ENCODE results near the gene NOTCH1. TPM values are rescaled to one million over a fixed set of nuclear protein-coding genes. Genes with fewer than 3 reads are reported as not detected.

The NOTCH1 gene
- total RNA-seq, 2 experiments from 2014 or later, result 17.6 to 17.9 TPM

DNA sequence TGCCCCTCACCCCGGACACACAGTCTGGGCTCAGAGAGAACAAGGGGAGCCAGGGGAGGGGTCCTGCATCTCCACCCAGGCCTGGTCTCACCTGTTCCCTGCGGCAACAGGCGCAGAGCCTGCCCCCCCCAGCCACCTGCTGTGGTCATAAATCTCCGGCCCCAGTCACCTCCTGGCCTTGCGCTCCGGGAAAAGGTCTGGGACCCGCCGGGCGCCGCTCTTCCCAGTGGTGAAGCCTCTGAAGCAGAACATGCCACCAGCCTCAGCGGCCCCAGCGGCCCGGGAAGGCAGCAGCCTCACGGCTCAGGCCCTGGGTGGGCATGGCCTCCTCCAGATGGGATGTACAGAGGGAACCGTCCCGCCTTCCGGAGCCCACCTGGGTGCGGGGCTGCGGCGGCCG is 20.6 kb downstream of the NOTCH1 start:
- H3K36me3 ChIP-seq (ENCODE audit: insufficient read depth, low read length), result no peaks in the 10 kb centered on the region
- ChIA-PET CTCF (ENCODE audit: unreplicated experiment) (no interaction called here), POLR2A (no interaction called here)
- no peak for TF ChIP-seq EZH2phosphoT487 (IDR thresholded peaks at IDR 0.05; ENCODE audit: borderline replicate concordance, low read depth, low read length)
- TF ChIP-seq, protein P1, sequence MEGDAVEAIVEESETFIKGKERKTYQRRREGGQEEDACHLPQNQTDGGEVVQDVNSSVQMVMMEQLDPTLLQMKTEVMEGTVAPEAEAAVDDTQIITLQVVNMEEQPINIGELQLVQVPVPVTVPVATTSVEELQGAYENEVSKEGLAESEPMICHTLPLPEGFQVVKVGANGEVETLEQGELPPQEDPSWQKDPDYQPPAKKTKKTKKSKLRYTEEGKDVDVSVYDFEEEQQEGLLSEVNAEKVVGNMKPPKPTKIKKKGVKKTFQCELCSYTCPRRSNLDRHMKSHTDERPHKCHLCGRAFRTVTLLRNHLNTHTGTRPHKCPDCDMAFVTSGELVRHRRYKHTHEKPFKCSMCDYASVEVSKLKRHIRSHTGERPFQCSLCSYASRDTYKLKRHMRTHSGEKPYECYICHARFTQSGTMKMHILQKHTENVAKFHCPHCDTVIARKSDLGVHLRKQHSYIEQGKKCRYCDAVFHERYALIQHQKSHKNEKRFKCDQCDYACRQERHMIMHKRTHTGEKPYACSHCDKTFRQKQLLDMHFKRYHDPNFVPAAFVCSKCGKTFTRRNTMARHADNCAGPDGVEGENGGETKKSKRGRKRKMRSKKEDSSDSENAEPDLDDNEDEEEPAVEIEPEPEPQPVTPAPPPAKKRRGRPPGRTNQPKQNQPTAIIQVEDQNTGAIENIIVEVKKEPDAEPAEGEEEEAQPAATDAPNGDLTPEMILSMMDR (conservative IDR thresholded peaks at IDR 0.05; ENCODE audit: low read length), result no peak
- no peak overlapping the region for H3K4me3 ChIP-seq (ENCODE audit: low read depth, low read length, poor library complexity, severe bottlenecking)
- H3K9me3 ChIP-seq (ENCODE audit: low read length), result no peaks in the 10 kb centered on the region
- BruUV-seq (replicated peaks), result no TSS peak
- H3K27ac ChIP-seq (ENCODE audit: low read depth, low read length, poor library complexity, severe bottlenecking), result no peak overlapping the region
- no peak for DNase-seq (ENCODE audit: low spot score)
- H3K9me2 ChIP-seq (ENCODE audit: insufficient read depth, low read length), result no peaks in the 10 kb centered on the region
- peaks cover 11% of the 10 kb centered on the region for H3K4me1 ChIP-seq (ENCODE audit: insufficient read depth, low read length, poor library complexity, severe bottlenecking)
- H3K79me2 ChIP-seq (ENCODE audit: insufficient read depth, low read depth, low read length), result no peaks in the 10 kb centered on the region
- no peaks in the 10 kb centered on the region; the same call in 1 of the 2 replicates for H4K20me1 ChIP-seq (ENCODE audit: insufficient read depth, low read length)
- intact Hi-C loops (cut with micrococcal nuclease; ENCODE audit: unreplicated experiment), result no loop called here
- H2AFZ ChIP-seq (ENCODE audit: low read length), result no peak overlapping the region
- H3K4me2 ChIP-seq (ENCODE audit: low read length), result no peak overlapping the region

GRCh38 chr9:136522314-136523237 is 23.3 kb downstream of the NOTCH1 start:
- Histone ChIP-seq H3K9me3 (ENCODE audit: low read length) (no peaks in the 10 kb centered on the region), H3K9me2 (ENCODE audit: insufficient read depth, low read length) (no peaks in the 10 kb centered on the region), H3K27ac (ENCODE audit: low read depth, low read length, poor library complexity, severe bottlenecking) (no peak overlapping the region), H3K36me3 (ENCODE audit: insufficient read depth, low read length) (peaks cover 13% of the 10 kb centered on the region; the same call in 1 of the 2 replicates), H4K20me1 (ENCODE audit: insufficient read depth, low read length) (no peaks in the 10 kb centered on the region; the same call in 1 of the 2 replicates), H3K4me3 (ENCODE audit: low read depth, low read length, poor library complexity, severe bottlenecking) (no peak overlapping the region), H2AFZ (ENCODE audit: low read length) (no peak overlapping the region), H3K79me2 (ENCODE audit: insufficient read depth, low read depth, low read length) (no peaks in the 10 kb centered on the region), H3K4me1 (ENCODE audit: insufficient read depth, low read length, poor library complexity, severe bottlenecking) (no peaks in the 10 kb centered on the region), H3K4me2 (ENCODE audit: low read length) (no peak overlapping the region)
- no TSS peak for BruUV-seq (replicated peaks)
- DNase-seq (ENCODE audit: low spot score), result no peak
- intact Hi-C loops (cut with micrococcal nuclease; ENCODE audit: unreplicated experiment), result no loop called here
- ChIA-PET CTCF (ENCODE audit: unreplicated experiment) (no interaction called here), POLR2A (no interaction called here)
- no peak for TF ChIP-seq EZH2phosphoT487 (IDR thresholded peaks at IDR 0.05; ENCODE audit: borderline replicate concordance, low read depth, low read length)
- TF ChIP-seq, protein P1 (conservative IDR thresholded peaks at IDR 0.05; ENCODE audit: low read length), result no peak

DNA sequence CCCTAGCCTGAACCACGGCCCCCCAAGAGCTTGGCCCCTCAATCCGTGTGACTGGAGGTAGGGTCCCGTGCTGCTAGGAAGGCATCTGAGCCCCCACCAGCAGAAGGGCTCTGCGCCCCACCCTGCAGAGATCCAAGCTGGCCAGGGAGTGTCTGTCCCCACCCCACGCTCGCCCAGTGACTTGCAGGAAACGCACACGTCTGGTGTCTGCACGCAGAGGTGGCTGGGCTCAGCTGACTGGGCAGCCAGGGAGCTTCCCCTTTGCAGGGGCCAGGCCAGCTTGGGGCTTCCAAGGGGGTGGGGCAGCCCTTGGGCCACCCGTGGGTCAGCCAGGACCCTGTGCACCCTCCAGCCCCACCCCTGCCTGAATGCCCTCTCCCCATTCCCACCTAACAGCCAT is 24.3 kb downstream of the NOTCH1 start:
- no peak overlapping the region for H3K27ac ChIP-seq (ENCODE audit: low read depth, low read length, poor library complexity, severe bottlenecking)
- no peak overlapping the region for H3K4me2 ChIP-seq (ENCODE audit: low read length)
- no TSS peak for BruUV-seq (replicated peaks)
- DNase-seq (ENCODE audit: low spot score), result no peak
- H3K79me2 ChIP-seq (ENCODE audit: insufficient read depth, low read depth, low read length), result no peaks in the 10 kb centered on the region
- ChIA-PET POLR2A (interaction anchor here (0.5 kb wide), 1 partner anchor 404 kb away, joined by 3 read pairs; no protein-coding TSS in a partner anchor), CTCF (ENCODE audit: unreplicated experiment) (no interaction called here)
- no peaks in the 10 kb centered on the region for H3K9me2 ChIP-seq (ENCODE audit: insufficient read depth, low read length)
- intact Hi-C loops (cut with micrococcal nuclease; ENCODE audit: unreplicated experiment), result no loop called here
- H3K4me3 ChIP-seq (ENCODE audit: low read depth, low read length, poor library complexity, severe bottlenecking), result no peak overlapping the region
- no peaks in the 10 kb centered on the region for H3K9me3 ChIP-seq (ENCODE audit: low read length)
- no peaks in the 10 kb centered on the region for H3K4me1 ChIP-seq (ENCODE audit: insufficient read depth, low read length, poor library complexity, severe bottlenecking)
- no peaks in the 10 kb centered on the region; the same call in 1 of the 2 replicates for H4K20me1 ChIP-seq (ENCODE audit: insufficient read depth, low read length)
- peaks cover 13% of the 10 kb centered on the region; the same call in 1 of the 2 replicates for H3K36me3 ChIP-seq (ENCODE audit: insufficient read depth, low read length)
- H2AFZ ChIP-seq (ENCODE audit: low read length), result no peak overlapping the region
- TF ChIP-seq, protein P1 (conservative IDR thresholded peaks at IDR 0.05; ENCODE audit: low read length), result no peak
- no peak for TF ChIP-seq EZH2phosphoT487 (IDR thresholded peaks at IDR 0.05; ENCODE audit: borderline replicate concordance, low read depth, low read length)
